DLD1 (cell line): ENCODE measurements around the gene ZBED1.
"Not testable (repeated sequence)": the region's sequence is repeated elsewhere in the genome, so short reads cannot be mapped to it uniquely, and the experiment has no call there.

Source experiments
- in situ Hi-C: cut with HindIII; loops from 2 replicates; pipeline ENCODE4 v1.10.0; 2017; ENCODE audit warnings: low sequenced_read_pairs

The ZBED1 gene

DNA sequence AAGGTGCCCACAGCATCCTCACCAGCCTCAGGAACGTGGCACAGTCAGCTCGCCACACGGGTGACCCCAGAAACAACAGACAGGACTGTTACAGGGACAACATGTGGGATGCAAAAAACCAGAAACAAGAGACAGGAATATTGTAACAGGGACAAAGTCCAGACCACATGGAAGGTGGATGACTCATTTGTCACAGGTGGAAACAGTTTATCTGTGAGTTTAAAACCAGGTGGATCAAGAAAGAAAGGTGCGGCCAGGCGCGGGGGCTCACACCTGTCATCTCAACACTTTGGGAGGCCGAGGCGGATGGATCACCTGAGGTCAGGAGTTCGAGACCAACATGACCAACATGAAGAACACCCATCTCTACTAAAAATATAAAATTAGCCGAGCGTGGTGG lies 23.5 kb downstream of the ZBED1 start:
- in situ Hi-C loops: not testable (repeated sequence)

DNA sequence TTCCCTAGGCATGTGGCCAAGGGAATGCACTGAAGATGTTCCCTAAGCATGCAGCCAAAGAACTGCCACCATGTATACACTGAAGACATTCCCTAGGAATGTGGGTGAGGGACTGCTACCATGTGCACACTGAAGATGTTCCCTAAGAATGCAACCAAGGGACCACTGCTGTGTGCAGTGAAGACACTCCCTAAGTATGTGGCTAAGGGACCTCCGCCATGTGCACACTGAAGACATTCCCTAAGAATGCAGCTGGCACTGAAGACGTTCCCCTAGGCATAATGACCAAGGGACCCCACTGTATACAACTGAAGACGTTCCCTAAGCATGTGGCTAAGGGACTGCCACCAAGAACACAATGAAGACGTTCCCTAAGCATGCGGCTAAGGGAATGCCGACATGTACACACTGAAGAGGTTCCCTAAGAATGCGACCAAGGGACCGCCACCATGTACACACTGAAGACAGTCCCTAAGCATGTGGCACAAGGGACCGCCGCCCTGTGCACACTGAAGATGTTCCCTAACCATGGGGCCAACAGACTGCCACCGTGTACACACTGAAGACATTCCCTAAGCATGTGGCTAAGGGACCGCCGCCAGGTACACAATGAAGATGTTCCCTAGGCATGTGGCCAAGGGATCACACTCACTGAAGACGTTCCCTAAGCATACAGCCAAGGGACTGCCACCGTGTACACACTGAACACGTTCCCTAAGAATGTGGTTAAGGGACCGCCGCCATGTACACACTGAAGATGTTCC lies 25.6 kb downstream of the ZBED1 start:
- in situ Hi-C loops: no loop called here

DNA sequence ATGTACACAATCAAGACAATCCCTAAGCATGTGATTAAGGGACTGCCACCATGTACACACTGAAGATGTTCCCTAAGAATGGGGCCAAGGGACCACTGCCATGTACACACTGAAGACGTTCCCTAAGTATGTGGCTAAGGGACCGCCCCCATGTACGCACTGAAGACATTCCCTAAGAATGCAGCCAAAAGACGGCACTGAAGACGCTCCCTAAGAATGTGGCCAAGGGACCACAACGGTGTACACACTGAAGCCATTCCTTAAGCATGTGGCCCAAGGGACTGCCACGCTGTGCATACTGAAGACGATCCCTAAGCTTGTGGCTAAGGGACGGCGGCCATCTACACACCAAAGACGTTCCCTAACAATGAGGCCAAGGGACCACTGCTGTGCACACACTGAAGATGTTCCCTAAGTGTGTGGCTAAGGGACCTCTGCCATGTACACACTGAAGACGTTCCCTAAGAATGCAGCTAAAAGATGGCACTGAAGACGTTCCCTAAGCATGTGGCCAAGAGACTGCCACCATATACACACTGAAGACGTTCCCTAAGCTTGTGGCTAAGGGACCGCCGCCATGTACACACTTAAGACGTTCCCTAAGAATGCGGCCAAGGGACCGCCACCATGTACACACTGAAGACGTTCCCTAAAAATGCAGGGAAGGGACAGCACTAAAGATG lies 26.4 kb downstream of the ZBED1 start:
- in situ Hi-C loops: no loop called here

DNA sequence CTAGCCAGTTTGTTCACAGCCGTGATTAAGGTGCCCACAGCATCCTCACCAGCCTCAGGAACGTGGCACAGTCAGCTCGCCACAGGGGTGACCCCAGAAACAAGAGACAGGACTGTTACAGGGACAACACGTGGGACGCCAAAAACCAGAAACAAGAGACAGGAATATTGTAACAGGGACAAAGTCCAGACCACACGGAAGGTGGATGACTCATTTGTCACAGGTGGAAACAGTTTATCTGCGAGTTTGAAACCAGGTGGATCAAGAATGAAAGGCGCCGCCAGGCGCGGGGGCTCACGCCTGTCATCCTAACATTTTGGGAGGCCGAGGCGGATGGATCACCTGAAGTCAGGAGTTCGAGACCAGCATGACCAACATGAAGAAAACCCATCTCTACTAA lies 27.7 kb downstream of the ZBED1 start:
- in situ Hi-C loops: not testable (repeated sequence)

DNA sequence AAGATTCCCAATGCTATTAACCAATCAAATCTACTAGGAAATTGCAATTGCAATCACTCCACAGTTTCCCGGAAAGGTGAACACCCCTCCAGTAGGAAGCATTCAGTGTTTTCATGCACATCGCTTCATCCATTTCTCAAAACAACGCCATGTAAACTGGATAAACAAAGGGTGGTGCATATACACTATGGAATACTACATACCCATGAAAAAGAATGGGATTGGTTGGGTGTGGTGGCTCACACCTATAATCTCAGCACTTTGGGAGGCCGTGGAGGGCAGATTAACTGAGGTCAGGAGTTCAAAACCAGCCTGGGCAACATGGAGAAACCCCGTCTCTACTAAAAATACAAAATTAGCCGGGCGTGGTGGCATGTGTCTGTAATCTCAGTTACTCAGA lies 29.1 kb downstream of the ZBED1 start:
- in situ Hi-C loops: no loop called here

DNA sequence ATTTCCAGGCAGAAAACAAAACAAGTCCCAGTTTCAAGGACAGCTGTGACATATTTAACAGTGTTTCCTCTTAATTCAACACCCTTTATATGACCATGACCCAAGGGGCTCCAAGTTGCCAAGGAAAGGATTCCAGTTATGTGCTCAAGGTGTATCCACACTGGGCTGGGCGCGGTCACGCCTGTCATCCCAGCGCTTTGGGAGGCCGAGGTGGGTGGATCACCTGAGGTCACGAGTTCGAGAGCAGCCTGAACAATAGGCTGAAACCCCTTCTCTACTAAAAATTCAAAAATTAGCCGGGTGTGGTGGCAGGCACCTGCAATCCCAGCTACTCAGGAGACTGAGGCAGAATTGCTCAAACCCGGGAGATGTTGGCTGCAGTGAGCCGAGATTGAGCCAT lies 29.6 kb downstream of the ZBED1 start:
- in situ Hi-C loops: not testable (repeated sequence)

DNA sequence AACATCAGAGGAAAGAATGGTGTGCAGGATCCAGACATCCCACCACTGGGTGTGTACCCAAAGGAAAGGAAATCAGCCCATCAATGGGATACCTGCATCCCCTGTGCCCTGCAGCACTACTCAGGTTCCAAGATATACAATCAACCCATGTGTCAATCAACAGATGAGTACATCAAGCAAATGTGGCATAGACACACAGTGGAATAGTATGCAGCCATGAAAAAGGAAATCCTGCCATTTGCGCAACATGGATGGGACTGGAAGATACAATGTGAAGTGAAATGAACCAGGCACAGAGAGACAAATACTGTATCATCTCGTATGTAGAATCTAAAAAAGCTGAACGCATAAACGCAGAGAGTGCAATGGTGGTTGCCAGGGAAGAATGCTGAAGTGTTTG lies 30.9 kb downstream of the ZBED1 start:
- in situ Hi-C loops: not testable (repeated sequence)

DNA sequence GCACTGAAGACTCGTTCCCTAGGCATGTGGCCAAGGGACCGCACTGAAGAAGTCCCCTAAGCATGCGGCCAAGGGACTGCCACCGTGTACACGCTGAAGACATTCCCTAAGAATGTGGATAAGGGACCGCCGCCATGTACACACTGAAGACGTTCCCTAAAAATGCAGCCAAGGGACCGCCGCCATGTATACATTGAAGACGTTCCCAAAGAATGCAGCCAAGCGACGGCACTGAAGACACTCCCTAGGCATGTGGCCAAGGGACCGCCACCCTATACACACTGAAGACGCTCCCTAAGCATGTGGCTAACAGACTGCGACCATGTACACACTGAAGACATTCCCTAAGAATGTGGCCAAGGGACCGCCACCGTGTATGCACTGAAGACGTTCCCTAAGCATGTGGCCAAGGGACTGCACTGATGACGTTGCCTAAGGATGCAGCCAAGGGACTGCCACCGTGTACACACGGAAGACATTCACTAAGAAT lies 31.5 kb downstream of the ZBED1 start:
- in situ Hi-C loops: no loop called here

DNA sequence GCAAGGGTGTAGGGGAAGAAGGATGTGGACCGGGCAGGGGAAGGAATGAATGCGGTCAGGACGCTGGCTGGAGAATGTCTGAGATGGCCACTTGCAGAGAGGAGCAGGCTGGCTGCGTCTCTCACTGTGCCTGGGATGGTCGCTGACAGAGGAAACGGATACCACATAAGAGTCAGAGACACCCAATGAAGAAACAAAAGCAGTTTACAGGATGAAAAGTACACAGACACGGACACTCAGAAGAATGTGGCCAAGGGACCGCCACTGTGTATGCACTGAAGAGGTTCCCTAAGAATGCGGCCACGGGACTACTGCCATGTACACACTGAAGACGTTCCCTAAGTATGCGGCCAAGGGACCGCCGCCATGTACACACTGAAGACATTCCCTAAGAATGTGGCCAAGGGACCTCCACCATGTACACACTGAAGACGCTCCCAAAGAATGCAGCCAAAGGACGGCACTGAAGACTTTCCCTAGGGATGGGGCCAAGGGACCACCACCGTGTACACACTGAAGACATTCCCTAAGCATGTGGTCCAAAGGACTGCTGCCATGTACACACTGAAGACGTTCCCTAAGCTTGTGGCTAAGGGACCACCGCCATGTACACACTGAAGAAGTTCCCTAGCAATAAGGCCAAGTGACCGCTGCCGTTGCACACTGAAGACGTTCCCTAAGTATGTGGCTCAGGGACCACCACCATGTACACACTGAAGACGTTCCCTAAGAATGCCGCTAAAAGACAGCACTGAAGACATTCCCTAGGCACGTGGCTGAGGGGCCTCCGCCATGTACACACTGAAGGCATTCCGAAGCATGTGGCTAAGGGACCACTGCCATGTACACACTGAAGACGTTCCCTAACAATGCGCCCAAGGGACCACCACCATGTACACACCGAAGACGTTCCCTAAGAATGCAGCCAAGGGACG lies 32.2 kb downstream of the ZBED1 start:
- in situ Hi-C loops: no loop called here

DNA sequence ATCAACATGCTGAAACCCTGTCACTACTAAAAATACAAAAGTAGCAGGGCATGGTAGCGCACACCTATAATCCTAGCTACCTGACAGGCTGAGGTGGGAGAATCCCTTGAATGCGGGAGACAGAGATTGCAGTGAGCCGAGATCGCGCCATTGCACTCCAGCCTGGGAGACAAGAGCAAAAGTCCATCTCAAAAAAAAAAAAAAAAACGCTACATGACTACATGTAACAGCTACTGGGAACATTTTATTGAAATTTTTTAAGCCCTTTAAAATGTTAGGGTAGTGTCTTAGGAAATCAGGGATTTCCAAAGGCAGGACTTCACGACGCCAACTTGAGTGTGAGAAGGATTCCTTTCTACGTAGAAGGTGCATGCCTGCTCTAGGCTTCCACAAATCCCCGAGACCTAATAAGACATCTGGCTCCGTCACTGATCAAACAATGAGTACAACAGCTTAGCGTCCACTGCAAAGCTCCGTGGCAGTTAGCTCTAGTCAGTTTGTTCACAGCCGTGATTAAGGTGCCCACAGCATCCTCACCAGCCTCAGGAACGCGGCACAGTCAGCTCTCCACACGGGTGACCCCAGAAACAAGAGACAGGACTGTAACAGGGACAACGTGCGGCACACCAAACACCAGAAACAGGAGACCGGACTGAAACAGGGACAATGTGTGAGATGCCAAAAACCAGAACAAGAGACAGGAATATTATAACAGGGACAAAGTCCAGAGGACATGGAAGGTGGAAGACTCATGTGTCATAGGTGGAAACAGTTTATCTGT lies 33.7 kb downstream of the ZBED1 start:
- in situ Hi-C loops: no loop called here

DNA sequence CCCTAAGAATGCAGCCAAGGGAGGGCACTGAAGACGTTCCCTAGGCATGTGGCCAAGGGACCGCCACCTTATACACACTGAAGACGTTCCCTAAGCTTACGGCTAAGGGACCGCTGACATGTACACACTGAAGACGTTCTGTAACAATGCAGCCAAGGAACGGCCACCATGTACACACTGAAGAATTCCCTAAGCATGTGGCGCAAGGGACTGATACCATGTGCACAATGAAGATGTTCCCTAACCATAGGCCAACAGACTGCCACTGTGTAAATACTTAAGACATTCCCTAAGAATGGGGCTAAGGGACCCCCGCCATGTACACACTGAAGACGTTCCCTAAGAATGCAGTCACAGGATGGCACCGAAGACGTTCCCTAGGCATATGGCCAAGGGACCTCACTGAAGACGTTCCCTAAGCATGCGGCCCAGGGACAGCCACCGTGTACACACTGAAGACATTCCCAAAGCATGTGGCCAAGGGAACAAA lies 36.1 kb downstream of the ZBED1 start:
- in situ Hi-C loops: no loop called here

DNA sequence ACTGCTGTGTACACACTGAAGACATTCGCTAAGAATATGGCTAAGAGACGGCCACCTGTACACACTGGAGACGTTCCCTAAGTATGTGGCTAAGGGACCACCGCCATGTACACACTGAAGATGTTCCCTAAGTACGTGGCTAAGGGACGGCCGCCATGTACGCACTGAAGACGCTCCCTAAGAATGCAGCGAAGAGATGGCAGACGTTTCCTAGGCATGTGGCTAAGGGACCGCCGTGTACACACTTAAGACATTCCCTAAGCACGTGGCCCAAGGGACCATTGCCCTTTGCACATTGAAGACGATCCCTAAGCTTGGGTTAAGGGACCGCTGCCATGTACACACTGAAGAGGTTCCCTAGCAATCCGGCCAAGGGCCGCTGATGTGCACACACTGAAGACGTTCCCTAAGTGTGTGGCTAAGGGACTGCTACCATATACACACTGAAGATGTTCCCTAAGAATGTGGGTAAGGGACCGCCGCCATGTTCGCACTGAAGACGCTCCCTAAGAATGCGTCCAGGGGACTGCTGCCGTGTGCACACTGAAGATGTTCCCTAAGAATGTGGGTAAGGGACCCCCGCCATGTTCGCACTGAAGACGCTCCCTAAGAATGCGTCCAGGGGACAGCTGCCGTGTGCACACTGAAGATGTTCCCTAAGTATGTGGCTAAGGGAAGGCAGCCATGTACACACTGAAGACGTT lies 36.7 kb downstream of the ZBED1 start:
- in situ Hi-C loops: no loop called here

DNA sequence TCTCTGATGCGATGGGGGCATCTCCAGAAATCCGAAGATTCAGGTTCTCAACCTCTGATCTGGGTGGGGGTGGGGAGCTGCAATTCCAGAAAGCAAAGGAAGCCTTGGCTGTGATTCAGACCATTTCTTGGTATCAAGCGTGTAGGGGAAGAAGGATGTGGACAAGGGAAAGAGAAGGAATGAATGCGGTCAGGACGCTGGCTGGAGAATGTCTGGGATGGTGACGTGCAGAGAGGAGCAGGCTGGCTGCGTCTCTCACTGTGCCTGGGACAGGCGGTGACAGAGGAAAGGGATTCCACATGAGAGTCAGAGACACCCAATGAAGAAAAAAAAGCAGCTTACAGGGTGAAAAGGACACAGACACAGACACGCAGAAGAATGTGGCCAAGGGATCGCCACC lies 37.3 kb downstream of the ZBED1 start:
- in situ Hi-C loops: not testable (repeated sequence)

DNA sequence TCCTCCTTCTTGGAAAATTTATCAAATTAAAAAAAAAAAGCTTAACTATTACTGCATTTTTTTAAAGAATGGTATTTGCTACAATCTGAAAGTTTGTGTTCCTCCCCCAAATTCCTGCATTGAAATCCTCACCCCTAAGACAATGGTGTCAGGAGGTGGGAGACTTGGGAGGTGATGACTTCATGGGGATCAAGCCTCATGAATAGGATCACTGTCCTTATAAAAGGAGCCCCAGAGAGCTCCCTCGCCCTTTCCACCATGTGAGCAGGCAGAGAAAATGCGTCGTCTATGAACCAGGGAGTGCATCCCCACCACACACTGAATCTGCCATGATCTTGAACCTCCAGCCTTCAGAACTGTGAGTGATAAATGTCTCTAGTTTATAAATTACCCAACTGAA lies 38.0 kb downstream of the ZBED1 start:
- in situ Hi-C loops: no loop called here

DNA sequence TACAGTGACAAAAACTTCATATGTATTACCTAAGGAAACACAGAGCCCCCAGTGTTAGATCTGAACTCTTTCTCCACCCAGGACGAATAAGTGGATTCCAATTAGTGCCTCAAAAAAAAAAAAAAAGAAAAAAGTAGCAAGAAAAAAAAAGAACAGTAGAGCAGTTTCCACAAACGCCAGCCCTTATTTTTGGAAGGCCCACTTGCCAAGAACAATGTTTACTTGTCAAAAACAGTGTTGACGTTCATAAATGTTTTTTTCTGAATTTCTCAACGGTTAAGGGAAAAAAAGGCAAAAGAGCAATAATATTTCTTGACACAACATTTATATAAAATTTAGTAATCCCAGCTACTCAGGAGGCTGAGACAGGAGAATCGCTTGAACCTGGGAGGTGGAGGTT lies 38.7 kb downstream of the ZBED1 start:
- in situ Hi-C loops: no loop called here

DNA sequence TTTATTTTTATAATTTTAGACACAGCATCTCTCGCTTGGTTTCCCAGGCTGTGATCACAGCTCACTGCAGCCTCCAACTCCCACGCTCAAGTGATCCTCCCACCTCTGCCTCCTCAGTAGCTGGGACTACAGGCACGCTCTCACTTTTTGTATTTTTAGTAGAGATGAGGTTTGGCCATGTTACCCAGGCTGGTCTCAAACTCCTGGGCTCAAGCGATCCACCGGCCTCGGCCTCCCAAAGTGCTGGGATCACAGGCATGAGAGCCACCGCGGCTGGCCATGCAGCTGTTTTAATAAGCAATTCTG lies 39.1 kb downstream of the ZBED1 start:
- in situ Hi-C loops: no loop called here

DNA sequence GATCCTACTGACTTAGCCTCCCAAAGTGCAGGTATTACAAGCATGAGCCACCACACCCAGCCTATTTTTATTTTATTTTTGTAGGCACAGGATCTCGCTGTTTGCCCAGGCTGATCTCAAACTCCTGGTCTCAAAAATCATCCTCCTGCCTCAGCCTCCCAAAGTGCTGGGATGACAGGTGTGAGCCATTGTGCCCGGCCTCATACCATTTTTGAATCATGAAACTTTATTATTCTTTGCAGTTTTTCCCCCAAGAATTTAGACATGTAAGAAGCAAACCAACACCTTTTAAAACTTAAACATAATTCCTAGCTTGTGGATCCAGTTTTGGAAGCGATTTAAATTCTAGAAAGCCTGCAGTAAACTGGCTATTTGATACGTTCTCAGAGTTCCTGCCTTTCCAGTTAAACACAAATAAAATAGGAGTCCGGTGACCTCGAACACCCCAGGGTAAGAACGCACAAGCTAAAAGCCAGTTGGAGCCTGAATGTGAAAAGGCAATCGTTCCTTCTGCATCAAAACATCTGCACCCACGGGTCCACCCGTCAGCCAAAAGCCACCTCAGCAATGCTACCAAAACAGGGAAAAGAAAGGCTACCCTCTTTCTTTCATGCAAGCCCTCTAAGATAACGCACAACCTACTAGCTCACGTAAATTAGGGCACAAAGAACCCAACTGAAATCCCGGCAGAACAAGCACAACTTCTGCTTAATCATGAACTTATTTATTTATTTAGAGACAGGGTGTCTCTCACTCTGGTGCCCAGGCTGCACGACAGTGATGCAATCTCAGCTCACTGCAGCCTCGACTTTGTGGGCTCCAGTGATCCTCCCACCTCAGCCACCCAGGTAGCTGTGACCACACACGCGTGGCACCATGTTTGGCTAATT lies 39.7 kb downstream of the ZBED1 start:
- in situ Hi-C loops: not testable (repeated sequence)

DNA sequence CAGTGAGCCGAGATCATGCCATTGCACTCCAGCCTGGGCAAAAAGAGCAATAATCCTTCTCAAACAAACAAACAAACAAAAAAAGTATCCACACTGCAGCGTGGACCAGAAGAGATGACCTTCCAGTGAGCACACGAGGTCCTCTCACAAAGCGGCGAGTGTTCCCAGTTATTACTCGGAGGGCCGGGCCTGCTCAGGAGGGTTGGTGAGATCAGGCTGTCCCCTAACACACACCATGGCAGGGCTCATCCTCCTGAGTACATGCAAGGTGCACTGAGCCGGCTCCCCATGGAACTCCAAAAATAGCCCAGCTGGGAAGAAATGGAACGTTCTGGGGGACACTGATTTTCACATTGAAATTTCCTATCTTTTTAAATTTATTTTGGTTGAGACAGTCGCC lies 40.7 kb downstream of the ZBED1 start:
- in situ Hi-C loops: not testable (repeated sequence)

DNA sequence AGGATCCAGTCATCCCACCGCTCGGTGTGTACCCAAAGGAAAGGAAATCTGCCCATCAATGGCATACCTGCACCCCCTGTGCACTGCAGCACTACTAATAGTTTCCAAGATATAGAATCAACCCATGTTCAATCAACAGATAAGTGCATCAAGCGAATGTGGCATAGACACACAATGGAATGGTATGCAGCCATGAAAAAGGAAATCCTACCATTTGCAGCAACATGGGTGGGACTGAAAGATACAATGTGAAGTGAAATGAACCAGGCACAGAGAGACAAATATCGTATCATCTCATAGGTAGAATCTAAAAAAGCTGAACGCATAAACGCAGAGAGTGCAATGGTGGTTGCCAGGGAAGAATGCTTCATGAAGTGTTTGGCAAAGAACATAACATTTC lies 42.5 kb downstream of the ZBED1 start:
- in situ Hi-C loops: no loop called here
